SK-N-MC (cell line): ENCODE measurements around the gene NOS3.

Source experiments
- EZH2 ChIP-seq: fragments of 200-600 bp; sonication (generic); IDR thresholded peaks from one replicate; pipeline ENCODE4 v1.6.1; 2017; ENCODE audit warnings: antibody characterized with exemption
- POLR2AphosphoS5 ChIP-seq: IDR thresholded peaks from 2 replicates; pipeline ENCODE4 v1.6.1; 2012; ENCODE audit warnings: mild to moderate bottlenecking, low read depth, low read length, borderline replicate concordance

GRCh38 chr7:151031011-151031410 lies 40.2 kb downstream of the NOS3 start:
- no peak for TF ChIP-seq POLR2AphosphoS5
- no peak for TF ChIP-seq EZH2
